CD4-positive, CD25-positive, alpha-beta regulatory T cell (primary cell): ENCODE measurements around the gene DELE1. TPM values are rescaled to one million over a fixed set of nuclear protein-coding genes. Genes with fewer than 3 reads are reported as not detected.

Source experiments
- ATAC-seq, 2 donors: fragments of 150-1000 bp; cut with Tn5 transposase; one replicate each; pipeline ENCODE4 v1.10.0; 2021; ENCODE audit warnings: low read depth in 2 of 2, moderate number of reproducible peaks in 2 of 2, moderate library complexity in 1 of 2
- DNase-seq, 3 donors: peaks; one replicate each; pipeline versions ENCODE4 v3.0.0 to v3.0.0-alpha.2; 2012 to 2022; ENCODE audit warnings: mixed read lengths in 1 of 3
- H3K27ac ChIP-seq: one replicate; pipeline ENCODE4 v1.7.0; 2013; ENCODE audit warnings: mild to moderate bottlenecking, low read length; ENCODE audit not compliant: insufficient read depth, poor library complexity, severe bottlenecking
- H3K27me3 ChIP-seq: one replicate; pipeline ENCODE4 v1.7.0; 2013; ENCODE audit warnings: low read length; ENCODE audit not compliant: control insufficient read depth, insufficient read depth
- H3K36me3 ChIP-seq: one replicate; pipeline ENCODE4 v1.7.0; 2013; ENCODE audit warnings: mild to moderate bottlenecking, low read length, moderate library complexity; ENCODE audit not compliant: control insufficient read depth, insufficient read depth
- H3K4me1 ChIP-seq: 2 replicates; pipeline ENCODE4 v1.7.0; 2013; ENCODE audit warnings: mild to moderate bottlenecking, low read length; ENCODE audit not compliant: insufficient read depth, control insufficient read depth, poor library complexity, severe bottlenecking
- H3K4me3 ChIP-seq: one replicate; pipeline ENCODE4 v1.7.0; 2013; ENCODE audit warnings: low read depth, mild to moderate bottlenecking, low read length, moderate library complexity
- H3K9me3 ChIP-seq, 2 experiments: 1 replicate in 1 of 2; 2 replicates in 1 of 2; pipeline ENCODE4 v1.7.0; 2013; ENCODE audit warnings: low read length in 2 of 2, mild to moderate bottlenecking in 1 of 2, moderate library complexity in 1 of 2; ENCODE audit not compliant: control insufficient read depth in 2 of 2
- H3K27ac Mint-ChIP-seq, 3 donors: one replicate each; pipeline ENCODE4 v1.8.0; 2020 to 2022; ENCODE audit warnings: mild to moderate bottlenecking in 3 of 3, mixed read lengths in 3 of 3, moderate library complexity in 2 of 3
- H3K27me3 Mint-ChIP-seq: one replicate; pipeline ENCODE4 v1.8.0; 2022; ENCODE audit warnings: mild to moderate bottlenecking, mixed read lengths
- H3K36me3 Mint-ChIP-seq: one replicate; pipeline ENCODE4 v1.8.0; 2020; ENCODE audit warnings: mixed read lengths
- H3K4me1 Mint-ChIP-seq, 4 donors: one replicate each; pipeline ENCODE4 v1.8.0; 2020 to 2022; ENCODE audit warnings: mixed read lengths in 4 of 4, mild to moderate bottlenecking in 1 of 4
- H3K4me3 Mint-ChIP-seq, 4 donors: one replicate each; pipeline ENCODE4 v1.8.0; 2020 to 2022; ENCODE audit warnings: mild to moderate bottlenecking in 4 of 4, mixed read lengths in 4 of 4, moderate library complexity in 3 of 4
- H3K9me3 Mint-ChIP-seq, 7 donors: one replicate each; pipeline ENCODE4 v1.8.0; 2020 to 2022; ENCODE audit warnings: mixed read lengths in 7 of 7, mild to moderate bottlenecking in 3 of 7, moderate library complexity in 2 of 7
- polyA plus RNA-seq, 4 donors: library from polyadenylated mRNA; unstranded; fragments of 300-500 nt; fragmentation: Illumina TruSeq; gene quantifications; one replicate each; pipeline ENCODE4 v1.2.3, GENCODE V29; 2021
- total RNA-seq: library from RNA; stranded (reverse); gene quantifications from one replicate; pipeline ENCODE4 v1.2.3, GENCODE V29; 2022

Gene DELE1
- total and polyA plus RNA-seq, 5 donors from 2014 or later, result 31.3 to 88.7 (median 36.7) TPM

GRCh38 chr5:141960449-141961323, 37.0 kb downstream of the DELE1 start:
- Mint-ChIP-seq H3K36me3 (peaks cover 3% of the 10 kb centered on the region), H3K9me3 (peaks cover 0 to 1% (median 0%) of the 10 kb centered on the region in 7 donors), H3K4me3 (peak overlapping the region in 3 of 4 donors; percentile 34 to 76 (median 74)), H3K27me3 (no peaks in the 10 kb centered on the region), H3K4me1 (peaks cover 11 to 50% (median 29%) of the 10 kb centered on the region in 4 donors), H3K27ac (peak overlapping the region; percentile 87 to 98 (median 92))
- DNase-seq (peak; percentile 82 to 95 (median 90)), ATAC-seq (peak; percentile 97)
- Histone ChIP-seq H3K27me3 (no peaks in the 10 kb centered on the region), H3K4me3 (peak overlapping the region; percentile 57), H3K4me1 (peaks cover 37% of the 10 kb centered on the region), H3K36me3 (no peaks in the 10 kb centered on the region), H3K9me3 (no peaks in the 10 kb centered on the region), H3K27ac (peak overlapping the region; percentile 72)

- Mint-ChIP-seq H3K27ac (peak overlapping the region; percentile 87 to 98 (median 92)), H3K4me1 (peaks cover 11 to 50% (median 29%) of the 10 kb centered on the region in 4 donors), H3K4me3 (peak overlapping the region in 2 of 4 donors; percentile 34 to 76), H3K9me3 (peaks cover 0 to 1% (median 0%) of the 10 kb centered on the region in 7 donors), H3K36me3 (peaks cover 1% of the 10 kb centered on the region), H3K27me3 (no peaks in the 10 kb centered on the region)
- peak overlapping the region; percentile 57 for H3K4me3 ChIP-seq
- no peaks in the 10 kb centered on the region for H3K27me3 ChIP-seq
- H3K9me3 ChIP-seq, result no peaks in the 10 kb centered on the region
- H3K36me3 ChIP-seq, result no peaks in the 10 kb centered on the region
- H3K4me1 ChIP-seq, result peaks cover 37% of the 10 kb centered on the region
- DNase-seq (no peak), ATAC-seq (no peak)
- peak overlapping the region; percentile 72 for H3K27ac ChIP-seq
Measured at GRCh38 chr5:141961466-141961865, 37.8 kb downstream of the DELE1 start.

GRCh38 chr5:141963701-141964100, 40.0 kb downstream of the DELE1 start:
- H3K4me1 ChIP-seq, result peaks cover 30% of the 10 kb centered on the region
- Mint-ChIP-seq H3K4me3 (no peak overlapping the region), H3K4me1 (peaks cover 11 to 44% (median 33%) of the 10 kb centered on the region in 4 donors), H3K9me3 (peaks cover 0 to 1% (median 0%) of the 10 kb centered on the region in 7 donors), H3K27ac (no peak overlapping the region), H3K27me3 (no peaks in the 10 kb centered on the region), H3K36me3 (no peaks in the 10 kb centered on the region)
- H3K36me3 ChIP-seq, result no peaks in the 10 kb centered on the region
- no peak overlapping the region for H3K27ac ChIP-seq
- no peak for DNase-seq
- H3K4me3 ChIP-seq, result no peak overlapping the region
- no peaks in the 10 kb centered on the region for H3K9me3 ChIP-seq
- no peak for ATAC-seq
- H3K27me3 ChIP-seq, result no peaks in the 10 kb centered on the region

GRCh38 chr5:141965071-141965470, 41.4 kb downstream of the DELE1 start:
- Histone ChIP-seq H3K9me3 (no peaks in the 10 kb centered on the region), H3K4me3 (no peak overlapping the region), H3K27ac (no peak overlapping the region), H3K27me3 (no peaks in the 10 kb centered on the region), H3K4me1 (peaks cover 32% of the 10 kb centered on the region), H3K36me3 (no peaks in the 10 kb centered on the region)
- no peaks in the 10 kb centered on the region for H3K27me3 Mint-ChIP-seq
- ATAC-seq, result no peak
- no peak for DNase-seq
- H3K4me1 Mint-ChIP-seq, result peaks cover 9 to 43% (median 32%) of the 10 kb centered on the region in 4 donors
- H3K27ac Mint-ChIP-seq, result no peak overlapping the region
- no peak overlapping the region for H3K4me3 Mint-ChIP-seq
- H3K9me3 Mint-ChIP-seq, result no peaks in the 10 kb centered on the region
- no peaks in the 10 kb centered on the region for H3K36me3 Mint-ChIP-seq

GRCh38 chr5:141966275-141966962, 42.7 kb downstream of the DELE1 start:
- Mint-ChIP-seq H3K4me3 (peak overlapping the region in 1 of 4 donors; percentile 67), H3K36me3 (no peaks in the 10 kb centered on the region), H3K27ac (peak overlapping the region in 1 of 3 donors; percentile 54), H3K9me3 (no peaks in the 10 kb centered on the region), H3K4me1 (peaks cover 8 to 41% (median 29%) of the 10 kb centered on the region in 4 donors), H3K27me3 (no peaks in the 10 kb centered on the region)
- Histone ChIP-seq H3K4me3 (no peak overlapping the region), H3K27ac (no peak overlapping the region), H3K9me3 (no peaks in the 10 kb centered on the region), H3K36me3 (no peaks in the 10 kb centered on the region), H3K27me3 (no peaks in the 10 kb centered on the region), H3K4me1 (peaks cover 26% of the 10 kb centered on the region)
- DNase-seq (no peak), ATAC-seq (no peak)

GRCh38 chr5:141966963-141967333, 43.3 kb downstream of the DELE1 start:
- H3K36me3 Mint-ChIP-seq, result no peaks in the 10 kb centered on the region
- Histone ChIP-seq H3K36me3 (no peaks in the 10 kb centered on the region), H3K27me3 (no peaks in the 10 kb centered on the region), H3K4me3 (no peak overlapping the region), H3K27ac (no peak overlapping the region), H3K4me1 (peaks cover 21% of the 10 kb centered on the region), H3K9me3 (no peaks in the 10 kb centered on the region)
- H3K27me3 Mint-ChIP-seq, result no peaks in the 10 kb centered on the region
- H3K27ac Mint-ChIP-seq, result peak overlapping the region in 1 of 3 donors; percentile 54
- ATAC-seq, result no peak
- H3K4me1 Mint-ChIP-seq, result peaks cover 8 to 42% (median 29%) of the 10 kb centered on the region in 4 donors
- peak overlapping the region in 2 of 4 donors; percentile 67 to 100 for H3K4me3 Mint-ChIP-seq
- no peak for DNase-seq
- H3K9me3 Mint-ChIP-seq, result no peaks in the 10 kb centered on the region

GRCh38 chr5:141968914-141969608, 45.4 kb downstream of the DELE1 start, which contains the start of gene RNF14:
TSS of gene RNF14 (plus strand) at chr5:141969105. CDS start at chr5:141973589, 4,484 bp downstream.
- peak within 1 kb of the TSS; percentile 93 for H3K27ac ChIP-seq
- Mint-ChIP-seq H3K27me3 (no peaks in the 10 kb centered on the region), H3K36me3 (peaks cover 8% of the 10 kb centered on the region), H3K27ac (peak within 1 kb of the TSS; percentile 96 to 98 (median 97)), H3K9me3 (no peaks in the 10 kb centered on the region), H3K4me3 (peak within 1 kb of the TSS; percentile 95 to 100 (median 96)), H3K4me1 (peaks cover 13 to 49% (median 36%) of the 10 kb centered on the region in 4 donors)
- DNase-seq, result peak; percentile 89 to 98 (median 92)
- peaks cover 20% of the 10 kb centered on the region for H3K4me1 ChIP-seq
- H3K9me3 ChIP-seq, result no peaks in the 10 kb centered on the region
- H3K4me3 ChIP-seq, result peak within 1 kb of the TSS; percentile 91
- peak; percentile 96 to 97 for ATAC-seq
- no peaks in the 10 kb centered on the region for H3K27me3 ChIP-seq
- peaks cover 5% of the 10 kb centered on the region for H3K36me3 ChIP-seq
